Gastrocnemius medialis (tissue), 4 donors: ENCODE data around the gene RAD51B.
"Not testable (repeated sequence)": the region's sequence is repeated elsewhere in the genome, so short reads cannot be mapped to it uniquely, and the experiment has no call there.

Experiments
- POLR2A ChIP-seq, 2 donors: fragments of 450-650 bp; IDR thresholded peaks; one replicate each; pipeline ENCODE4 v1.6.1; 2017; ENCODE audit warnings: antibody characterized with exemption in 2 of 2, mild to moderate bottlenecking in 2 of 2, moderate library complexity in 2 of 2
- TF ChIP-seq, protein P1 (sequence below), 5 experiments: fragments of 450-650 bp in 3 of 5; fragments of 200-600 bp in 2 of 5; sonication (generic) in 2 of 5; IDR thresholded peaks in 4 of 5; conservative IDR thresholded peaks in 1 of 5; 1 replicate in 4 of 5; 2 replicates in 1 of 5; pipeline ENCODE4 v1.5.1; 2016 to 2019; ENCODE audit warnings: antibody characterized with exemption in 5 of 5, mild to moderate bottlenecking in 3 of 5, moderate library complexity in 3 of 5

DNA sequence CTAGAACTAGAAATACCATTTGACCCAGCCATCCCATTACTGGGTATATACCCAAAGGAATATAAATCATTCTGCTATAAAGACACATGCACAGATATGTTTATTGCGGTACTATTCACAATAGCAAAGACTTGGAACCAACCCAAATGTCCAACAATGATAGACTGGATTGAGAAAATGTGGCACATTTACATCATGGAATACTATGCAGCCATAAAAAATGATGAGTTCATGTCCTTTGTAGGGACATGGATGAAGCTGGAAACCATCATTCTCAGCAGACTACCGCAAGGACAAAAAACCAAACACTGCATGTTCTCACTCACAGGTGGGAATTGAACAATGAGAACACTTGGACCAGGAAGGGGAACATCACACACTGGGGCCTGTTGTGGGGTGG is 229.2 kb downstream of the RAD51B start:
- TF ChIP-seq, protein P1, sequence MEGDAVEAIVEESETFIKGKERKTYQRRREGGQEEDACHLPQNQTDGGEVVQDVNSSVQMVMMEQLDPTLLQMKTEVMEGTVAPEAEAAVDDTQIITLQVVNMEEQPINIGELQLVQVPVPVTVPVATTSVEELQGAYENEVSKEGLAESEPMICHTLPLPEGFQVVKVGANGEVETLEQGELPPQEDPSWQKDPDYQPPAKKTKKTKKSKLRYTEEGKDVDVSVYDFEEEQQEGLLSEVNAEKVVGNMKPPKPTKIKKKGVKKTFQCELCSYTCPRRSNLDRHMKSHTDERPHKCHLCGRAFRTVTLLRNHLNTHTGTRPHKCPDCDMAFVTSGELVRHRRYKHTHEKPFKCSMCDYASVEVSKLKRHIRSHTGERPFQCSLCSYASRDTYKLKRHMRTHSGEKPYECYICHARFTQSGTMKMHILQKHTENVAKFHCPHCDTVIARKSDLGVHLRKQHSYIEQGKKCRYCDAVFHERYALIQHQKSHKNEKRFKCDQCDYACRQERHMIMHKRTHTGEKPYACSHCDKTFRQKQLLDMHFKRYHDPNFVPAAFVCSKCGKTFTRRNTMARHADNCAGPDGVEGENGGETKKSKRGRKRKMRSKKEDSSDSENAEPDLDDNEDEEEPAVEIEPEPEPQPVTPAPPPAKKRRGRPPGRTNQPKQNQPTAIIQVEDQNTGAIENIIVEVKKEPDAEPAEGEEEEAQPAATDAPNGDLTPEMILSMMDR (IDR thresholded peaks at IDR 0.05 in 4 of 5, conservative IDR thresholded peaks at IDR 0.05 in 1 of 5): not testable (repeated sequence)
- not testable (repeated sequence) for TF ChIP-seq POLR2A (IDR thresholded peaks at IDR 0.05)
